ENCODE data around the gene DNAJC5G. TPM values are rescaled to one million over a fixed set of nuclear protein-coding genes. Genes with fewer than 3 reads are reported as not detected.

The DNAJC5G gene
- total RNA-seq, 2 experiments from 2014 or later, result not detected

- peaks cover 37% of the 10 kb centered on the region for H3K27me3 Mint-ChIP-seq (ENCODE audit: low read depth)
- DNase-seq (no peak), ATAC-seq (no peak)
- POLR2A ChIA-PET, result interaction anchor here (0.6 kb wide), 1 partner anchor 428 kb away, joined by 3 read pairs; no protein-coding TSS in a partner anchor
- no peak overlapping the region for H3K27ac Mint-ChIP-seq
- H3K9me3 Mint-ChIP-seq (ENCODE audit: insufficient read depth), result no peaks in the 10 kb centered on the region
- H3K36me3 Mint-ChIP-seq (ENCODE audit: low read depth), result no peaks in the 10 kb centered on the region
- peaks cover 4% of the 10 kb centered on the region for H3K4me1 Mint-ChIP-seq (ENCODE audit: low read depth)
- H3K4me3 Mint-ChIP-seq, result no peak overlapping the region
- CTCF ChIA-PET, result interaction anchor here (2.2 kb wide), 1 partner anchor 23 kb away, joined by 10 read pairs; no protein-coding TSS in a partner anchor
These were observed 18.3 kb upstream of the DNAJC5G start for GRCh38 chr2:27256855-27257454.

GRCh38 chr2:27258051-27258450 lies 17.2 kb upstream of the DNAJC5G start:
- H3K36me3 Mint-ChIP-seq (ENCODE audit: low read depth), result no peaks in the 10 kb centered on the region
- no peak overlapping the region for H3K27ac Mint-ChIP-seq
- H3K4me1 Mint-ChIP-seq (ENCODE audit: low read depth), result peaks cover 5% of the 10 kb centered on the region
- no peak overlapping the region for H3K4me3 Mint-ChIP-seq
- no peaks in the 10 kb centered on the region for H3K9me3 Mint-ChIP-seq (ENCODE audit: insufficient read depth)
- no peak for DNase-seq
- POLR2A ChIA-PET, result no interaction called here
- peaks cover 38% of the 10 kb centered on the region for H3K27me3 Mint-ChIP-seq (ENCODE audit: low read depth)
- no peak for ATAC-seq
- CTCF ChIA-PET, result interaction anchor here (2.2 kb wide), 1 partner anchor 21 kb away, joined by 8 read pairs; no protein-coding TSS in a partner anchor

GRCh38 chr2:27261241-27261925 lies 13.8 kb upstream of the DNAJC5G start:
- no peak overlapping the region for H3K27ac Mint-ChIP-seq

GRCh38 chr2:27261926-27262298 lies 13.3 kb upstream of the DNAJC5G start:
- H3K27me3 Mint-ChIP-seq (ENCODE audit: low read depth), result peaks cover 46% of the 10 kb centered on the region
- DNase-seq (no peak), ATAC-seq (no peak)

More at GRCh38 chr2:27261241-27261925, 13.8 kb upstream of the DNAJC5G start:
- H3K9me3 Mint-ChIP-seq (ENCODE audit: insufficient read depth), result no peaks in the 10 kb centered on the region
- CTCF ChIA-PET, result interaction anchor here (1.6 to 6.1 kb wide), 2 partner anchors 41 to 92 kb away, joined by 3 to 45 read pairs; no protein-coding TSS in a partner anchor
- no peak for ATAC-seq
- peaks cover 46% of the 10 kb centered on the region for H3K27me3 Mint-ChIP-seq (ENCODE audit: low read depth)
- no peaks in the 10 kb centered on the region for H3K36me3 Mint-ChIP-seq (ENCODE audit: low read depth)
- no peak for DNase-seq
- peaks cover 26% of the 10 kb centered on the region for H3K4me1 Mint-ChIP-seq (ENCODE audit: low read depth)
- POLR2A ChIA-PET, result no interaction called here
- peak overlapping the region; percentile 37 for H3K4me3 Mint-ChIP-seq

GRCh38 chr2:27262379-27263286 lies 12.6 kb upstream of the DNAJC5G start, which contains the start of gene SLC30A3:
SLC30A3 (minus strand) TSS chr2:27263047; CDS start chr2:27262906, 141 bp downstream.
- Mint-ChIP-seq H3K4me1 (ENCODE audit: low read depth) (peaks cover 26% of the 10 kb centered on the region), H3K27ac (peak within 1 kb of the TSS; percentile 35), H3K4me3 (peak within 1 kb of the TSS; percentile 76), H3K27me3 (ENCODE audit: low read depth) (peaks cover 46% of the 10 kb centered on the region), H3K9me3 (ENCODE audit: insufficient read depth) (no peaks in the 10 kb centered on the region), H3K36me3 (ENCODE audit: low read depth) (no peaks in the 10 kb centered on the region)
- POLR2A ChIA-PET, result interaction anchor here (1.3 to 2.3 kb wide), 2 partner anchors 14 to 212 kb away, joined by 3 to 7 read pairs; no protein-coding TSS in a partner anchor
- CTCF ChIA-PET, result interaction anchor here (1.6 to 6.1 kb wide), 4 partner anchors 14 to 93 kb away, joined by 3 to 90 read pairs (median 25); partner anchors contain the start of gene TRIM54
- DNase-seq, result peak; percentile 76
- ATAC-seq, result peak; percentile 84

More at GRCh38 chr2:27261926-27262298, 13.3 kb upstream of the DNAJC5G start:
- H3K4me3 Mint-ChIP-seq, result peak overlapping the region; percentile 37
- H3K27ac Mint-ChIP-seq, result no peak overlapping the region
- ChIA-PET CTCF (interaction anchor here (1.6 to 6.1 kb wide), 2 partner anchors 41 to 92 kb away, joined by 3 to 45 read pairs; no protein-coding TSS in a partner anchor), POLR2A (no interaction called here)
- H3K36me3 Mint-ChIP-seq (ENCODE audit: low read depth), result no peaks in the 10 kb centered on the region
- peaks cover 26% of the 10 kb centered on the region for H3K4me1 Mint-ChIP-seq (ENCODE audit: low read depth)
- H3K9me3 Mint-ChIP-seq (ENCODE audit: insufficient read depth), result no peaks in the 10 kb centered on the region

GRCh38 chr2:27263287-27264252 lies 11.7 kb upstream of the DNAJC5G start:
- no peaks in the 10 kb centered on the region for H3K9me3 Mint-ChIP-seq (ENCODE audit: insufficient read depth)
- peaks cover 46% of the 10 kb centered on the region for H3K27me3 Mint-ChIP-seq (ENCODE audit: low read depth)
- peak overlapping the region; percentile 76 for H3K4me3 Mint-ChIP-seq
- H3K4me1 Mint-ChIP-seq (ENCODE audit: low read depth), result peaks cover 26% of the 10 kb centered on the region
- H3K36me3 Mint-ChIP-seq (ENCODE audit: low read depth), result no peaks in the 10 kb centered on the region
- CTCF ChIA-PET, result interaction anchor here (1.1 to 6.1 kb wide), 6 partner anchors 14 to 165 kb away, joined by 3 to 90 read pairs (median 4); partner anchors contain the start of genes NRBP1, PREB and TRIM54
- DNase-seq (no peak), ATAC-seq (no peak)
- POLR2A ChIA-PET, result interaction anchor here (1.3 to 2.3 kb wide), 2 partner anchors 15 to 213 kb away, joined by 3 to 7 read pairs; no protein-coding TSS in a partner anchor
- peak overlapping the region; percentile 35 for H3K27ac Mint-ChIP-seq

GRCh38 chr2:27264253-27264752 lies 10.9 kb upstream of the DNAJC5G start:
- Mint-ChIP-seq H3K27me3 (ENCODE audit: low read depth) (peaks cover 42% of the 10 kb centered on the region), H3K36me3 (ENCODE audit: low read depth) (no peaks in the 10 kb centered on the region), H3K9me3 (ENCODE audit: insufficient read depth) (no peaks in the 10 kb centered on the region), H3K27ac (no peak overlapping the region), H3K4me3 (peak overlapping the region; percentile 76), H3K4me1 (ENCODE audit: low read depth) (peaks cover 26% of the 10 kb centered on the region)
- ChIA-PET CTCF (interaction anchor here (1.0 to 6.1 kb wide), 11 partner anchors 8 to 165 kb away, joined by 3 to 90 read pairs (median 4); partner anchors contain the start of genes NRBP1, PREB and TRIM54), POLR2A (interaction anchor here (0.6 to 2.3 kb wide), 2 partner anchors 16 to 20 kb away, joined by 4 to 7 read pairs; no protein-coding TSS in a partner anchor)
- DNase-seq, result no peak
- peak; percentile 45 for ATAC-seq

GRCh38 chr2:27264753-27265535 lies 10.3 kb upstream of the DNAJC5G start:
- Mint-ChIP-seq H3K4me1 (ENCODE audit: low read depth) (peaks cover 26% of the 10 kb centered on the region), H3K4me3 (peak overlapping the region; percentile 48), H3K27ac (no peak overlapping the region), H3K27me3 (ENCODE audit: low read depth) (peaks cover 43% of the 10 kb centered on the region), H3K9me3 (ENCODE audit: insufficient read depth) (no peaks in the 10 kb centered on the region), H3K36me3 (ENCODE audit: low read depth) (no peaks in the 10 kb centered on the region)
- peak; percentile 43 for DNase-seq
- ATAC-seq, result peak; percentile 50
- ChIA-PET POLR2A (interaction anchor here (0.6 to 1.4 kb wide), 3 partner anchors 15 to 213 kb away, joined by 3 to 4 read pairs (median 3); partner anchors contain the start of gene AGBL5), CTCF (interaction anchor here (1.0 to 6.1 kb wide), 13 partner anchors 8 to 178 kb away, joined by 3 to 90 read pairs (median 4); partner anchors contain the start of genes KHK, NRBP1 and TRIM54)

GRCh38 chr2:27265536-27265870 lies 9.7 kb upstream of the DNAJC5G start:
- H3K4me1 Mint-ChIP-seq (ENCODE audit: low read depth), result peaks cover 26% of the 10 kb centered on the region
- no peaks in the 10 kb centered on the region for H3K36me3 Mint-ChIP-seq (ENCODE audit: low read depth)
- no peak overlapping the region for H3K4me3 Mint-ChIP-seq
- CTCF ChIA-PET, result interaction anchor here (1.1 to 6.1 kb wide), 11 partner anchors 8 to 179 kb away, joined by 3 to 90 read pairs (median 4); partner anchors contain the start of genes KHK and TRIM54
- peaks cover 40% of the 10 kb centered on the region for H3K27me3 Mint-ChIP-seq (ENCODE audit: low read depth)
- ATAC-seq (no peak), DNase-seq (no peak)
- POLR2A ChIA-PET, result interaction anchor here (0.9 to 1.4 kb wide), 2 partner anchors 14 to 214 kb away, joined by 3 read pairs; partner anchors contain the start of gene AGBL5
- no peak overlapping the region for H3K27ac Mint-ChIP-seq
- no peaks in the 10 kb centered on the region for H3K9me3 Mint-ChIP-seq (ENCODE audit: insufficient read depth)

All from activated CD8-positive, alpha-beta T cell treated with anti-CD3 and anti-CD28 coated beads, Interleukin-2, amount 10 ng/mL, durations not matched to agents 7 days and 5 days (primary cell).